Motor neuron (in vitro differentiated cells): Measurements from ENCODE around the gene ZC3H13. TPM values are rescaled to one million over a fixed set of nuclear protein-coding genes. Genes with fewer than 3 reads are reported as not detected.
A peak's percentile ranks its signal among the peaks of the same experiment; 100 is the strongest.

ENCODE experiments used
- ATAC-seq, 8 experiments: fragments of 200-7000 bp; cut with Tn5 transposase; replicated peaks in 6 of 8; 2 replicates each; pipeline ENCODE4 v1.8.0; 2021; ENCODE audit warnings: mild to moderate bottlenecking in 8 of 8, moderate library complexity in 8 of 8
- H3K27ac ChIP-seq, 2 donors: fragments of 250-450 bp; sonication (Bioruptor Pico); 2 replicates each; pipeline ENCODE4 v1.9.0; 2021; ENCODE audit warnings: antibody characterized with exemption in 2 of 2, mild to moderate bottlenecking in 2 of 2, moderate library complexity in 1 of 2
- H3K4me1 ChIP-seq, 2 donors: fragments of 250-450 bp; sonication (Bioruptor Pico); replicated peaks in 1 of 2; 2 replicates each; pipeline ENCODE4 v1.6.1; 2021; ENCODE audit warnings: antibody characterized with exemption in 2 of 2, mild to moderate bottlenecking in 2 of 2, moderate library complexity in 1 of 2
- H3K4me3 ChIP-seq, 5 donors: fragments of 250-450 bp; sonication (Bioruptor Pico); 2 replicates each; pipeline ENCODE4 v1.9.0; 2021; ENCODE audit warnings: antibody characterized with exemption in 5 of 5, mild to moderate bottlenecking in 5 of 5, moderate library complexity in 4 of 5
- WGBS, 10 experiments: fragments of 450-650 bp; shearing (Covaris generic); methylation state at CpG; one replicate each; pipeline ENCODE4 v1.0.0; 2022; 5-methylcytosine and 5-hydroxymethylcytosine counted together
- in situ Hi-C, 9 experiments: fragments of 400-800 bp; cut with MboI; loops; one replicate each; pipeline ENCODE4 v1.15.0; 2021; ENCODE audit warnings: low sequenced_read_pairs in 9 of 9, low pct_unique_long_range_greater_than_20kb in 2 of 9; ENCODE audit not compliant: unreplicated experiment in 9 of 9
- total RNA-seq, 8 experiments: library from RNA; unstranded; fragments of 300-600 nt; gene quantifications; 2 replicates each; pipeline versions ENCODE4 v1.2.3 to v1.2.4, GENCODE V29; 2022

Gene ZC3H13
- total RNA-seq, 8 experiments from 2014 or later: 25.1 to 48.5 (median 32.2) TPM

- 83 to 100% (median 90%) methylated on average over 1 to 2 of the region's 2 CpGs; no CpG with 5 or more reads in 5 of the 10 experiments for WGBS, 10 experiments
- in situ Hi-C loops: no loop called here
- Histone ChIP-seq H3K27ac (no peak overlapping the region), H3K4me1 (no peaks in the 10 kb centered on the region), H3K4me3 (no peak overlapping the region)
- no peak for ATAC-seq
Measured at GRCh38 chr13:45974500-45974899, 78.0 kb downstream of the ZC3H13 start.

GRCh38 chr13:45967589-45967988, 85.0 kb downstream of the ZC3H13 start:
- Histone ChIP-seq H3K27ac (no peak overlapping the region), H3K4me3 (no peak overlapping the region), H3K4me1 (no peaks in the 10 kb centered on the region)
- in situ Hi-C loops: no loop called here
- ATAC-seq: no peak
- WGBS, 10 experiments: 83 to 99% (median 96%) methylated on average over 9 to 16 of the region's 16 CpGs

DNA sequence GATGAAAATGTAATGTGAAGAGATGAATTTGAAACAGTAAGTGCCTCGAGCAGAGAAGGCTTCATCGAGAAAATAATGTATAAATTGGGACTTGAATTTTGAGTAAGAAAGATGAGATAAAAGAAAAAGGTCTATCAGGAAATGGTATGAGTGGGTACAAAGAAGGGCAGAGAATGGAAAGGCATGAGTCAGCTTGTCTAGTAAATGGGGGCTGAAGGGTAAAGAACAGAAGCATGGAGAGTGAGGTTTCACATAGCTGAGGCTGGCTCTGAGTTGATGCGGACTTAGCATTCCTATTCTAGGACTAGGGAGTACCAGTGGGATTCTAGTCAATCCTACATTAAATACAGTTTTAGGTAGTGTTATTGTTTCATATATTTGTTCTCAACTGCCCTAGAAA, 85.8 kb downstream of the ZC3H13 start:
- no peak overlapping the region for H3K4me3 ChIP-seq
- 77 to 100% (median 91%) methylated on average over 2 to 3 of the region's 3 CpGs for WGBS, 10 experiments
- H3K4me1 ChIP-seq: no peaks in the 10 kb centered on the region
- no peak overlapping the region for H3K27ac ChIP-seq
- no peak for ATAC-seq
- in situ Hi-C loops: no loop called here

DNA sequence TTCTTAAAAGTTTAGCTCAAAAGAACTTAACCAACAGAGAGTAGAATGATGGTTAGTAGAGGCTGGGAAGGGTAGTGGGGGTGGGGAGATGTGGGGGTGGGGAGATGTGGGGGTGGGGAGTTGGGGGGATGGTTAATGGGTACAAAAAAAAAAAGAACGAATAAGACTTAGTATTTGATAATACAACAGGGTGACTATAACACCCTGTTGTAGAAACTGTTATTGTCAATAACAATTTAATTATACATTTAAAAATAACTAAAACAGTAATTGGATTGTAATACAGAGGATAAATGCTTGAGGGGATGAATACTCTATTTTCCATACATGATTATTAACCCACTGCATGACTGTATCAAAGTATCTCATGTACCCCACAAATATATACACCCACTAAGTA, 91.1 kb downstream of the ZC3H13 start:
- ATAC-seq: no peak
- no peak overlapping the region for H3K27ac ChIP-seq
- in situ Hi-C loops: no loop called here
- 100% methylated on average over 1 of the region's 1 CpG; no CpG with 5 or more reads in 7 of the 10 experiments for WGBS, 10 experiments
- H3K4me1 ChIP-seq: no peaks in the 10 kb centered on the region
- no peak overlapping the region for H3K4me3 ChIP-seq

DNA sequence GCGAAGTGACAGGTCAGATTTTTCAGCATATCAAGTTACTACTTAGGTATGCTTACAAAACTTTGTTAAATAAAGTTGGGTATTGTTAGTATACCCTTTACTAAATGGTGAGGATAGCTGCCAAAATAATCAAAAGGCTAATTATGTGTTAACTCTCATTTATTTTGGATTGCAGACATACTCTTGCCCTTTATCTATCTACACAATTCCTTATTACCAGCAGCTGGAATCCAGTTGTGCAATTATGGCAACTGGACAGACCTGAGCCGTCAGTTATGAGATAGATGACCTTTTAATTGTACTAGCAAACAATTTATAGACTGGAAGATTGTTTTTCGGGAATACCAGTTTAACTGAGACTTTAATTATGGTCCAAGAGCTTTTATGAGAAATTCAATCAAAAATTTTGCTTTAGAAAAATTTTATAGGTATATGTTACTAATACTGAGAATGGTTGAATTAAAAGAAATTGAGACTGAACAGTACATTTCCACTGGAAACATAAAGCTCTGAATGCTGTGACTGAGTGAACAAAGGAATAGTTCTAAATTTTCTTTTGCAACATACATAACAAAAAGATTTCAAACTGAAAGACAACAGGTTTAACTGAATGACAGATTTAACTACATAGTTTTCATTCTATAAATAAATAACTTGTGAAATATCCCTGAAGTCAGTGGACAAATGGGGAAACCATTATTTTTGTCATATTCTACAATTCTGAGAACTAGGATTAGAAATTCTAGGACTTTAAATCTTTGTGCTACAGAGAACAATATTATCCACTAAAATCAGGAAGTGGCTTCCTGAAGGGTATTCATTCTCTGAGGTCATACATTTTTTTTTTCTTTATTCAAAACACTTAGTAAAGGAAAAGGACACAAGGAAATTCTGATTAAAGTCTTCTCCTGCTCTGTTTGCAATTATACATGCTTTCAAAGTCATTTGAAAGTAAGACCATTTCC, 97.4 kb downstream of the ZC3H13 start:
- no peak for ATAC-seq
- Histone ChIP-seq H3K27ac (no peak overlapping the region), H3K4me3 (no peak overlapping the region), H3K4me1 (no peaks in the 10 kb centered on the region)
- WGBS, 10 experiments: 76 to 100% (median 95%) methylated on average over 2 to 3 of the region's 3 CpGs; no CpG with 5 or more reads in 1 of the 10 experiments
- in situ Hi-C loops: no loop called here

- Histone ChIP-seq H3K4me3 (no peak overlapping the region), H3K4me1 (no peaks in the 10 kb centered on the region), H3K27ac (no peak overlapping the region)
- WGBS, 10 experiments: 78 to 100% (median 90%) methylated on average over 1 to 3 of the region's 3 CpGs; no CpG with 5 or more reads in 1 of the 10 experiments
- ATAC-seq: no peak
- in situ Hi-C loops: no loop called here
Measured at GRCh38 chr13:45953082-45953481, 99.5 kb downstream of the ZC3H13 start.

- in situ Hi-C loops: no loop called here
- H3K4me1 ChIP-seq: no peaks in the 10 kb centered on the region
- WGBS, 10 experiments: 95 to 100% (median 100%) methylated on average over 1 to 3 of the region's 3 CpGs
- H3K4me3 ChIP-seq: no peak overlapping the region
- no peak for ATAC-seq
- H3K27ac ChIP-seq: no peak overlapping the region
Measured at GRCh38 chr13:45951724-45952123, 100.8 kb downstream of the ZC3H13 start.

GRCh38 chr13:45951166-45951565, 101.4 kb downstream of the ZC3H13 start:
- ATAC-seq: peak in 1 of 8 experiments; percentile 28
- H3K27ac ChIP-seq: no peak overlapping the region
- H3K4me3 ChIP-seq: no peak overlapping the region
- no peaks in the 10 kb centered on the region for H3K4me1 ChIP-seq
- in situ Hi-C loops: no loop called here

- no peak overlapping the region for H3K4me3 ChIP-seq
- H3K27ac ChIP-seq: no peak overlapping the region
- H3K4me1 ChIP-seq: peaks cover 0 to 3% of the 10 kb centered on the region in 2 donors
- in situ Hi-C loops: no loop called here
- 38 to 100% (median 85%) methylated on average over 1 to 4 of the region's 4 CpGs for WGBS, 10 experiments
- no peak for ATAC-seq
Measured at GRCh38 chr13:45950386-45951000, 102.1 kb downstream of the ZC3H13 start.

DNA sequence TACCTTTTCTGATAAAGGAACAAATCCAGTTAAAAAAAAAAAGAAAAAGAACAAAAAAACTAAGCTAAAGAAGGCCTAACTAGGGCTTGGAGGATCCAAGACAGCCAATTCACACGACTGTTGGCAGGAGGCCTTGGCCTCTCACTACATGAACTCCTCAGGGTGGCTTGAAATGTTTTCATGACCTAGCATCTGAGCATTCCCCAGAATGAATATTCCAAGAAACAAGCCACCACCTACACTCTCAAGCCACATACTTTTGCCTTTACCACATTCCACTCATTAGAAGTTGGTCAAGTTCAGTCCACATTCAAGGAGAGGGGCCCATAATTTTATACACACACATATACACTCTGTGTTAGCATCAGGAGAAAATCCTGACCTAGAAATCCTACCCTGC, 103.4 kb downstream of the ZC3H13 start:
- in situ Hi-C loops: no loop called here
- H3K27ac ChIP-seq: no peak overlapping the region
- 57 to 100% (median 71%) methylated on average over 1 of the region's 1 CpG; no CpG with 5 or more reads in 6 of the 10 experiments for WGBS, 10 experiments
- no peak overlapping the region for H3K4me3 ChIP-seq
- peak in 3 of 8 experiments; percentile 41 to 84 (median 57) for ATAC-seq
- H3K4me1 ChIP-seq: peaks cover 0 to 3% of the 10 kb centered on the region in 2 donors

- no peak overlapping the region for H3K4me3 ChIP-seq
- ATAC-seq: no peak
- H3K4me1 ChIP-seq: peaks cover 0 to 3% of the 10 kb centered on the region in 2 donors
- in situ Hi-C loops: no loop called here
- WGBS, 10 experiments: 67 to 90% (median 85%) methylated on average over 1 to 2 of the region's 2 CpGs; no CpG with 5 or more reads in 3 of the 10 experiments
- H3K27ac ChIP-seq: no peak overlapping the region
Measured at GRCh38 chr13:45943965-45944364, 108.6 kb downstream of the ZC3H13 start.

- Histone ChIP-seq H3K4me3 (no peak overlapping the region), H3K4me1 (peaks cover 0 to 3% of the 10 kb centered on the region in 2 donors), H3K27ac (no peak overlapping the region)
- in situ Hi-C loops: no loop called here
- WGBS, 10 experiments: 33 to 92% (median 80%) methylated on average over 1 to 2 of the region's 2 CpGs; no CpG with 5 or more reads in 3 of the 10 experiments
- no peak for ATAC-seq
Measured at GRCh38 chr13:45943120-45943519, 109.4 kb downstream of the ZC3H13 start.

DNA sequence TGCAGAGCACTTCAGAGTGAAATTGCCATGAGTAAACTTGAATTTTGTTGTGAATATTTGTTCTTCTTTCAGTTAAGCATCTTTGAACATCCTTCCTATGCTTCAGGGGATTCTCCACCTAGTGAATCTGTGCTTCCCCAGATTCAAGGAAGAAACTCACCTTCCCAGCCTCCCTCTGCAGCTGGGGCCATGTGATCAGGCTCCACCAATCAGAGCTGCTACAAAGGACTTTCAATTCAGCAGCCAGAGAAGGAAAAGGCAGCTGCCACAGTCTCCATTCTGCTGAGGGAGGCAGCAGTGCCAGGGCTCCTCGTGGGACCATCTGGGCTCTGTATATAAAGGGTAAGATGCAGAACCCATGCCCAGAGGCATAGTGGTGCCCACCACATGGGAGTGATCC, 111.3 kb downstream of the ZC3H13 start:
- in situ Hi-C loops: no loop called here
- no peak overlapping the region for H3K27ac ChIP-seq
- H3K4me3 ChIP-seq: no peak overlapping the region
- ATAC-seq: no peak
- peaks cover 0 to 3% of the 10 kb centered on the region in 2 donors for H3K4me1 ChIP-seq
- 45 to 50% methylated on average over 1 of the region's 1 CpG; no CpG with 5 or more reads in 8 of the 10 experiments for WGBS, 10 experiments
